GM23248 (cell line): ENCODE data around the gene ZDHHC20. TPM values are rescaled to one million over a fixed set of nuclear protein-coding genes. Genes with fewer than 3 reads are reported as not detected.

Source experiments
- DNase-seq: peaks from one replicate; pipeline ENCODE4 v3.0.0-alpha.2; 2015
- H2AFZ ChIP-seq: fragments of 200-600 bp; sonication (generic); 2 replicates; pipeline ENCODE4 v1.6.1; 2016; ENCODE audit warnings: antibody characterized with exemption
- H3F3A ChIP-seq: fragments of 200-600 bp; sonication (generic); 2 replicates; pipeline ENCODE4 v1.6.1; 2016; ENCODE audit warnings: mild to moderate bottlenecking, antibody characterized with exemption, mixed run types; ENCODE audit not compliant: insufficient read depth
- H3K27ac ChIP-seq: fragments of 200-600 bp; sonication (generic); 2 replicates; pipeline ENCODE4 v1.5.1; 2016; ENCODE audit warnings: mild to moderate bottlenecking
- H3K27me3 ChIP-seq: fragments of 200-600 bp; sonication (generic); replicated peaks from 2 replicates; pipeline ENCODE4 v1.6.1; 2016; ENCODE audit warnings: mild to moderate bottlenecking; ENCODE audit not compliant: insufficient read depth
- H3K36me3 ChIP-seq: fragments of 200-600 bp; sonication (generic); 2 replicates; pipeline ENCODE4 v1.6.1; 2016; ENCODE audit warnings: low read depth, mild to moderate bottlenecking
- H3K4me1 ChIP-seq: fragments of 200-600 bp; sonication (generic); 2 replicates; pipeline ENCODE4 v1.6.1; 2016; ENCODE audit warnings: mild to moderate bottlenecking; ENCODE audit not compliant: insufficient read depth
- H3K4me2 ChIP-seq: fragments of 200-600 bp; sonication (generic); one replicate; pipeline ENCODE4 v1.6.1; 2016; ENCODE audit warnings: mild to moderate bottlenecking; ENCODE audit not compliant: unreplicated experiment
- H3K4me3 ChIP-seq: fragments of 200-600 bp; sonication (generic); 2 replicates; pipeline ENCODE4 v1.5.1; 2016; ENCODE audit warnings: mild to moderate bottlenecking
- H3K79me2 ChIP-seq: fragments of 200-600 bp; sonication (generic); 2 replicates; pipeline ENCODE4 v1.6.1; 2016; ENCODE audit warnings: mild to moderate bottlenecking; ENCODE audit not compliant: insufficient read depth
- H3K9ac ChIP-seq: fragments of 200-600 bp; sonication (generic); 2 replicates; pipeline ENCODE4 v1.6.1; 2016; ENCODE audit warnings: mild to moderate bottlenecking
- H3K9me2 ChIP-seq: fragments of 200-600 bp; sonication (generic); 2 replicates; pipeline ENCODE4 v1.6.1; 2016; ENCODE audit warnings: mixed run types, mild to moderate bottlenecking, moderate library complexity; ENCODE audit not compliant: insufficient read depth
- H3K9me3 ChIP-seq: fragments of 200-600 bp; sonication (generic); one replicate; pipeline ENCODE4 v1.6.1; 2017; ENCODE audit warnings: low read depth
- H4K20me1 ChIP-seq: fragments of 200-600 bp; sonication (generic); 2 replicates; pipeline ENCODE4 v1.6.0; 2016; ENCODE audit not compliant: insufficient read depth
- EZH2 ChIP-seq: fragments of 200-600 bp; sonication (generic); IDR thresholded peaks from 2 replicates; pipeline ENCODE4 v1.6.1; 2018; ENCODE audit warnings: antibody characterized with exemption, mild to moderate bottlenecking; ENCODE audit not compliant: insufficient read depth, poor library complexity, severe bottlenecking
- EZH2phosphoT487 ChIP-seq: fragments of 200-600 bp; sonication (generic); IDR thresholded peaks from 2 replicates; pipeline ENCODE4 v1.6.1; 2018; ENCODE audit warnings: antibody characterized with exemption, moderate library complexity, mild to moderate bottlenecking, low read depth; ENCODE audit not compliant: insufficient read depth
- WGBS, 2 experiments: methylation state at CpG; one replicate each; pipeline ENCODE4 v1.1.6; 2015 to 2017; ENCODE audit warnings: low lambda C conversion rate in 2 of 2, low coverage in 1 of 2; ENCODE audit errors: missing lambda C conversion rate in 2 of 2; 5-methylcytosine and 5-hydroxymethylcytosine counted together
- in situ Hi-C: fragments of 300-500 bp; cut with MboI; formaldehyde crosslinking; loops from 2 replicates; pipeline ENCODE4 v1.15.0; 2020
- polyA plus RNA-seq: library from polyadenylated mRNA; unstranded; fragments of >200 nt; fragmentation: Nextera tagmentation; extraction: Ambion mirVana; gene quantifications from 2 replicates; pipeline ENCODE4 v1.2.1, GENCODE V29; 2016
- total RNA-seq: library from RNA; depleted of rRNA; stranded (reverse); fragments of >200 nt; shearing (Covaris generic); gene quantifications from 2 replicates; pipeline ENCODE4 v1.2.3, GENCODE V29; 2014; rRNA removed

ZDHHC20 gene
- 65.3 and 82.6 TPM in 2 replicates for total RNA-seq
- 40.0 and 41.1 TPM in 2 replicates for polyA plus RNA-seq

GRCh38 chr13:21458813-21459701, at the start of gene ZDHHC20:
TSS of gene ZDHHC20 (minus strand) at chr13:21459303. CDS start at chr13:21459171, 132 bp downstream.
- peak; percentile 94 for DNase-seq
- Histone ChIP-seq H3K4me2 (peak within 1 kb of the TSS; percentile 87), H3F3A (peaks cover 6% of the 10 kb centered on the region; the same call in 1 of the 2 replicates), H3K36me3 (no peaks in the 10 kb centered on the region), H3K79me2 (peaks cover 46% of the 10 kb centered on the region), H3K9ac (peak within 1 kb of the TSS; percentile 86), H2AFZ (peak within 1 kb of the TSS; percentile 78), H3K4me3 (peak within 1 kb of the TSS; percentile 81), H3K4me1 (peaks cover 11% of the 10 kb centered on the region; the same call in 1 of the 2 replicates), H4K20me1 (no peaks in the 10 kb centered on the region), H3K27ac (peak within 1 kb of the TSS; percentile 61), H3K9me3 (no peaks in the 10 kb centered on the region), H3K27me3 (no peaks in the 10 kb centered on the region), H3K9me2 (no peaks in the 10 kb centered on the region)
- WGBS, 2 experiments, result 1 to 2% methylated on average over 56 to 94 of the region's 107 CpGs
- in situ Hi-C loops, result no loop called here
- no peak for TF ChIP-seq EZH2phosphoT487
- no peak for TF ChIP-seq EZH2

GRCh38 chr13:21504379-21504778, 45.3 kb upstream of the ZDHHC20 start:
- Histone ChIP-seq H3K9ac (no peak overlapping the region), H3K79me2 (no peaks in the 10 kb centered on the region), H3K27ac (no peak overlapping the region), H3K4me1 (no peaks in the 10 kb centered on the region), H3F3A (no peaks in the 10 kb centered on the region), H3K27me3 (no peaks in the 10 kb centered on the region), H2AFZ (no peak overlapping the region), H3K9me2 (no peaks in the 10 kb centered on the region), H4K20me1 (no peaks in the 10 kb centered on the region), H3K4me3 (no peak overlapping the region), H3K4me2 (no peak overlapping the region), H3K9me3 (no peaks in the 10 kb centered on the region), H3K36me3 (peaks cover 8% of the 10 kb centered on the region; the same call in 1 of the 2 replicates)
- TF ChIP-seq EZH2, result no peak
- TF ChIP-seq EZH2phosphoT487, result no peak
- WGBS, 2 experiments, result 90 to 92% methylated on average over 3 of the region's 3 CpGs
- DNase-seq, result no peak
- in situ Hi-C loops, result no loop called here

- H3K27me3 ChIP-seq, result no peaks in the 10 kb centered on the region
- H3F3A ChIP-seq, result no peaks in the 10 kb centered on the region
- no peak overlapping the region for H3K9ac ChIP-seq
- H3K36me3 ChIP-seq, result no peaks in the 10 kb centered on the region
- WGBS, 2 experiments, result 90 to 98% methylated on average over 3 of the region's 3 CpGs
- H3K9me2 ChIP-seq, result no peaks in the 10 kb centered on the region
- in situ Hi-C loops, result no loop called here
- no peaks in the 10 kb centered on the region for H4K20me1 ChIP-seq
- no peaks in the 10 kb centered on the region for H3K4me1 ChIP-seq
- no peak overlapping the region for H3K4me3 ChIP-seq
- H3K27ac ChIP-seq, result no peak overlapping the region
- TF ChIP-seq EZH2 (no peak), EZH2phosphoT487 (no peak)
- no peak for DNase-seq
- no peak overlapping the region for H3K4me2 ChIP-seq
- no peaks in the 10 kb centered on the region for H3K79me2 ChIP-seq
- no peaks in the 10 kb centered on the region for H3K9me3 ChIP-seq
- H2AFZ ChIP-seq, result no peak overlapping the region
Observed at GRCh38 chr13:21501686-21502085, 42.6 kb upstream of the ZDHHC20 start.

- Histone ChIP-seq H3K36me3 (0 out of 2 replicates have a peak, but pooled peaks cover 7% of the 10 kb centered on the region), H3K9me3 (no peaks in the 10 kb centered on the region), H4K20me1 (no peaks in the 10 kb centered on the region), H3K4me2 (no peak overlapping the region), H3K9ac (no peak overlapping the region), H3K27ac (no peak overlapping the region), H3K9me2 (no peaks in the 10 kb centered on the region), H3K4me1 (no peaks in the 10 kb centered on the region), H3F3A (no peaks in the 10 kb centered on the region), H2AFZ (no peak overlapping the region), H3K27me3 (no peaks in the 10 kb centered on the region), H3K79me2 (no peaks in the 10 kb centered on the region), H3K4me3 (no peak overlapping the region)
- in situ Hi-C loops, result loop anchor here (10.0 kb wide), 1 partner anchor 542 kb away; no protein-coding TSS in a partner anchor
- TF ChIP-seq EZH2phosphoT487 (no peak), EZH2 (no peak)
- peak; percentile 8 for DNase-seq
- 96% methylated on average over 4 of the region's 4 CpGs for WGBS, 2 experiments
Observed at GRCh38 chr13:21486322-21486721, 27.2 kb upstream of the ZDHHC20 start.
